Right lobe of liver (tissue), 4 donors: ENCODE measurements around the gene ZNF385A.

Experiments used
- CTCF ChIP-seq, 4 donors: fragments of 200-600 bp in 3 of 4; fragments of 450-650 bp in 1 of 4; IDR thresholded peaks; one replicate each; pipeline versions ENCODE4 v1.5.1 to v1.8.0; 2016 to 2022; ENCODE audit warnings: antibody characterized with exemption in 4 of 4, mild to moderate bottlenecking in 2 of 4
- POLR2A ChIP-seq: fragments of 450-650 bp; IDR thresholded peaks from one replicate; pipeline ENCODE4 v1.6.1; 2017; ENCODE audit warnings: antibody characterized with exemption, mild to moderate bottlenecking
- donor health status: DM: no; HTN: no; CAD: no.
- donor health status: DM: no; HTN: no; CAD: no.
- donor health status: DM: no; HTN: yes; CAD: no.

- TF ChIP-seq POLR2A = no peak
- TF ChIP-seq CTCF (IDR thresholded peaks at IDR 0.05) = no peak
Observed at GRCh38 chr12:54405573-54405972, 21.0 kb upstream of the ZNF385A start.
